Activated CD4-positive, alpha-beta T cell treated with anti-CD3 and anti-CD28 coated beads, Interleukin-2, Interleukin-4, amounts not matched to agents 100 ng/mL and 50 ng/mL, durations not matched to agents 16 hours and 8 hours (primary cell): ENCODE measurements around the gene GPR146.

Experiments
- DNase-seq: peaks from one replicate; pipeline ENCODE4 v3.0.0-alpha.2; 2020; ENCODE audit warnings: low spot score

GPR146 gene

DNA sequence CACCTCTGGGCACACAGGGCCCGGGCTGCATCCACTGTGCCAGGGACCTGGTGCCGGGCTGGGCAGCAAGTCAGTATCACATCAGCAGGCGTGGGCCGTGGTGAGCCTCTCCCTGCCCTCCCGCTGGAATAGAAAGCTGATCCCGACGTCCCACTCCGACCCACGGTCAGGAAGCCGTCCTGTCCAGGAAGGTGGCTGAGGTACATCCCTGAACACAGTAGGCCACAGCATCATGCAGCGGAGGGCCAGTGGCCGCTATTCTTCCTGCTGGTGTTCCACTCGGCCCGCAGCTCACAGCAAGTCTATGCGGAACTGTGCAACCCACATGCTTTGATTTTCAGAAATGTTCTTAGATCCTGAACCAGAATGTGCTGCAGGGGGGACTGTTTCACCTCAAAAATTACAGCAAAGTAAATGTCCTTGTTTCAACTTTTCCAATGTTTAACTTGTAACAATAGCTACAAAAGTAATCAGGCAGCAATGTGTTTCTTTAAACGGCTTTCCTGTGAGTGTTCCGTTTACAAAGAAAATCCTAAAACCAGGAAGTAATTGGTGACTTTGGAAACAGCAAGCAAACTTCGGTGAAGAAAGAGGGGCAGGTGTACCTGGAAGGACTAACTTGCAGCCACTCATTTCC, 676 bp upstream of the GPR146 start:
- no peak for DNase-seq

DNA sequence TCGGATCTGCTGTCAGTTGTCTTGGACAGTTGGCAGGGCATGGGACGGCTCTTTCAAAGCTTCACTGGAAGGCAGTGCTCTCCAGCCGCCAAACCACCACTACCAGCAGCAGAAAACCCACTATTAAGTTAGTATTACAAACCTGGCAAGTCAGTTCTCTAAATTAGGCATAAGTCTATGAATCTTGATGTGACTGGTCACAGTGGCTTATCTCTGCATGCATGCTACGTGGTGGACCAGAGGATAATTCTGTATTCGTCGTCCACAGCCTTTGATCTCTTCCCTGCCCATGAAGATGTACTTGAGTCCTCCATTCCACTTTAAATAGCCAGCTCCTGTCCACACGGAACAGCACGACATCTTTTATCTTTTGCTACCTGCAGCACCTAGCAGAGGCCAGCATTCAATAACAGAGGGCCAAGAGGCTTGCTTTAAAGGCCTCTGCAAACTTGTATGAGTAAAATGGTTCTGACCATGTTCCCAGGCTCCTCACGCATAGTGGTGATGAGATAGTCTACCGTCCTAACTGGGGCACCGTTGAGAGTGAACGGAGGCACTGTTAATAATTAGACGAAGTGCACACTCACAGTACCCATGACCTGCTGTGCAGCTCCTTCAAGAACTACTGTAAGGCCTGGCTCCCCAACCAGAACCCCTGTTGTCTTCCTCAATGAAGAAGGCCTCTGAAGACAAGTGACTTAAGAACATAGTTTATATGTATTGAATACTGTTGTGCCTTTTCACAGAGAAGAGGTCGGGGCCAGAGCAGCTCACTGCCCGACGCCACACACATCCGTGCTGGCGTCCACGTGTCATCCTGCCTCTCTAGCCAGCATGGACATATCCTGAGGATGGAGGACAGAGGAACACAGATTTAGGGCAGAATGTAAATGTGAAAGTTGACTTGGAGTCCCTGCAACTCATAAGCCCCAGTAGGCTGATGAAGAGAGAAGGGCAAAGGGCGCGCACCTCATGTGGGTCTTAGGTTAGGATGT, 1.0 kb downstream of the GPR146 start:
- no peak for DNase-seq

DNA sequence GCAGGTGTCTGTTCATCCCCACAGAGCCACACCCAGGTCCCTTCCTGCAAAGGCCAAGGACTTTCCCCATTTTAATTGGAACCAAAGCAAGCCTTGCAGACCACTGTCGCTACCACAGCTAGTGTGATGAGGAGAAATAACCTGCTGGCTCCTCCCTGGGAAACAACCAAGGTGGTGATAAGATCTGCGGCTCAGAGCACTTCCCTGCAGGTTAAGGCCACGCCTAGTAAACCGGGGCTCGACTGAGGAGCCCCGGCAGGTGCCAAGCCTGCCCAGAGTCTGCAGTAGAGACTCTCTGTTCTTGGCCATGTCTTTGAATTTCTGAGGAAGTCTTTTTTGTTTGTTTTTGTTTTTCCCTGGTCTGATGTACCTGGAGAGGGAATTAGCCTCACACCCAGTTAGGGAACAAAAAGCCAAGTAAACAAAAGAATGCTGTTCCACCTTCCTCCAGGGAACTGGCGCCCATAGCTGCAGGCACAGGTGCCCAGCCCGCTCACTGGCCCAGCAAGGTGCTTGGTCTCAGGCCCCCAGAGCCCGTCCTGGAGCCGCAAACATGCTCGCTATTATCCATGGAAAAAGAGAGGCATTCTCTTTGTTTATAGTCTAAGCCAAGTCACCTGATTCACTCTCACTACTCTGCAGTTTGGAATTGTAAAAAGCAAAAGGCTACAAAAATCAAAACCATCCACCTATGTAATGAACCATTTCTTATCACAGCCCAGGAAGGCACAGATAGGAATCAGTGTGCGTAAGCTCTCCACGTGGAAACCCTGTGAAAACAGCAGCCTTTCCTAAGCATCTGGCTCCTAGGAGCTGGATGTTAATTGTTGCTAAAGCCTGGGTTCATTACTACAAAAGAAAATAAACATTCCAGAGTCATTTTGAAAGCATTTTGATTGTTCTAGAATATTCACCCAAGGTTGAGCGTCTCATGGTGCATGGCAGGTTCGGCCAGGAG, 2.7 kb downstream of the GPR146 start:
- no peak for DNase-seq

DNA sequence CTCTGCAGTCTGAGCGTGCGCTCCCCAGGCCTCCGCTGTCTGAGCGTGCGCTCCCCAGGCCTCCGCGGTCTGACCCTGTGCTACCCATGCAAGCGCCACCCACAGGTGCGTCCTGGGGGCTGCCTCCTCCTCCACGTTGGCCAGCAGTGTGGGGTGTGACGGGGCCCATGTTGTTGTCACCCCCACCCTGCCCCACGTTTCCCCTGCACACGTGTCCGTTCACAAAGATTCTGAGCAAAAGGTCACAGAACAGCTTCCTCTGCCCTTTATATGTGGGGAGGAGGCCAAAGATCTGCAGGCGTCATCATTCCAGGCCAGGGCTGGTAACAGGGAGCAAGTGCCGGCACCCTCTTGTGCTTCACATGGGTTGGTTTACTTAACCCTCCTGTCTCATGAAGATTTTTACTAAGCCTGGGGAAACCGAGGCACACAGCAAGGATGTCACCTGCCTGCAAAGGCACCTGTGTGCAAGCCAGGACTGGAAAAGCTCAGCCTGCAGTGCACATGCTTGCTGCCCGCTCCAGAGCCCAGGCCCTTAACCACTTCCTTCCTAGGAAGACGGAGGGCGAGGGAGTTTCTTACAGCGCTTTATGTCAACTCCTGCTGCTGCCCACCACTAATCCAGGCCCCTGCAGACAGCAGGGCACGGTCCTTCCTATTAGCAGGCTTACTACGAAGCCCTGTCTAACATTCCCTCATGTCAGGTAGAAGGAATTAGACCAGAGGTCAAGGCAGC, 4.8 kb downstream of the GPR146 start:
- no peak for DNase-seq

DNA sequence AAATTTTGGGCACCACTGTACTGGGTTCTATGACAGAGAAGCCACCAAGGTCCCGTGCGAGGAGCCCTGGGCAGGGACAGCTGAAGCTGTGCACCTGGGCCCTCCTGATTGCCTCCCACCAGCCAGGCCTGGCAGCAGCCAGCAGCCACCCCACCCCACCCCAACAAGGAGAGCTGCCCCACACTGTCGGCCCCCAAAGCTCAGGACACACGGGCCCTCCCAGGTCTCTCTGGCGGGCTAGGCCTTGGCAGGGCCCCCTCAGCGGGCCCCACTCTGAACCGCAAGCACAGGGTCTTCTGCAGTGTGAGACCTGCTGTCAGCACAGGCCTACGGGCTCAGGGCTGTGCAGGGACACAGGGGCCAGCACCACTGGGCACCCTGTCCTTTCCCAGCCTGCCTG, 5.5 kb downstream of the GPR146 start:
- no peak for DNase-seq

DNA sequence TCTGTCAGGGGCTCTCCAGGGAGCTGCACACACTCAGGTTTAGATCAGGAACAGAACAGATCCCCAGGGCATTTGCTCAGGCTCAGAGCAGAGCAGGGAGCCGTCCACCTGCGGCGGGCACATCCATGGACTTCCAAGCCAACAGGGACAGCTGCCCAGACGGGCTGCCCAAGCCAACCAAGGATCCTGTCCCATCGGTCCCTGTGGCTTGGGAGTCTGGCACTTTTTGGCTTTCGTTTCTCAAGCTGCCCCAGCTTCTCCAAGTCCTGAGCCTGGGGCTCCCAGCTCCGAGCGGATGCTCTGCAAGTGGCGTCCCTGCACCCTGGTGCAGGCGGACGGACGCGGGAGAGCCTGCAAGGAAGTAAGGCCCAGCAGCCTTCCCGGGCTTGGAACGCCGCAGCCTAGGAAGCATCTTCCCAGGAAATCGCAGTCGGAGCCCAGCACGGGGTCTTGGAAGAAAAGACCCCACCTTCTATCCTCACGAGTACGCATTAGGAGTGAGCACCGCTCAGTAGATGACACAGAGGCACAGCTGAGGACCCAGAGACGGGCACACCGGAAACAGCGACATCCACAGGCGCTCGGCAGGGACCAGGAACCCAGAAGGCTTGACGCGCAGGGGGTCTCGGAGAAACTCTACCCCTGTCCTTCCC, 6.0 kb downstream of the GPR146 start:
- no peak for DNase-seq

DNA sequence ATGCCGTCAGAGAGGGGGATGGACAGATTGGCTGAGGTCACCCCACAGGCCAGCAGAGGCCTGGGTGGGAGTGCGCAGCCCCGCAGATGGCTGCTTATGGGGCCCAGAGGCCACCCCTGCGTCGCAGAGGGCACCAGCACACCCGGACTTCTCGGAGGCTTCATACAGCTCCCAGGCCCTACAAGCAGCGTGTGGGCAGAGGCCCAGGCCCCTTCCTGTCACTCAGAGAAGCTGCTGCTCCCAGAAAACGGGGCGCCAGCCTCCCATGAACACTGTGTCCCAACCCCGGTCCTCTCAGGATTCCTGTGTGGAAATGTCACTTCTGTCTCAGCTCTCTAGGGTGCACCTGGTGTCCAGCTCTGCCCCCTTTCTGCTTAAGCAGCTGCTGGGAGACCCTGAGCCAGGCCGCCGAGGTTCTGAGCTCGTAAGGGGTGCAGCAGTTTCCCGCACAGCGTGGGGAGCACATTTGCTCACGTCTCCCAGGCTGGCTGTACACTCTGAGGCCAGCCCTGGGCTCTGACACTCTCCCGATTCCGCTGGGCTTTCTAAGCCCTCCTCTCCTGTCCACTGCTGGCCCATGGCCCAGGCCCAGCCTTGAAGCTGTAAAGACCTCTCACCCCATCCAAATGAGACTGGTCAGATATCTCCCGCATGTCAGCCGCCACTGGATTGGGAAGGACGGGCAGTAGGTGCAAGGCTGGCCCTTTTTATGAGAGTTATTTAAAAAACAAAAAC, 6.8 kb downstream of the GPR146 start:
- DNase-seq, result no peak

DNA sequence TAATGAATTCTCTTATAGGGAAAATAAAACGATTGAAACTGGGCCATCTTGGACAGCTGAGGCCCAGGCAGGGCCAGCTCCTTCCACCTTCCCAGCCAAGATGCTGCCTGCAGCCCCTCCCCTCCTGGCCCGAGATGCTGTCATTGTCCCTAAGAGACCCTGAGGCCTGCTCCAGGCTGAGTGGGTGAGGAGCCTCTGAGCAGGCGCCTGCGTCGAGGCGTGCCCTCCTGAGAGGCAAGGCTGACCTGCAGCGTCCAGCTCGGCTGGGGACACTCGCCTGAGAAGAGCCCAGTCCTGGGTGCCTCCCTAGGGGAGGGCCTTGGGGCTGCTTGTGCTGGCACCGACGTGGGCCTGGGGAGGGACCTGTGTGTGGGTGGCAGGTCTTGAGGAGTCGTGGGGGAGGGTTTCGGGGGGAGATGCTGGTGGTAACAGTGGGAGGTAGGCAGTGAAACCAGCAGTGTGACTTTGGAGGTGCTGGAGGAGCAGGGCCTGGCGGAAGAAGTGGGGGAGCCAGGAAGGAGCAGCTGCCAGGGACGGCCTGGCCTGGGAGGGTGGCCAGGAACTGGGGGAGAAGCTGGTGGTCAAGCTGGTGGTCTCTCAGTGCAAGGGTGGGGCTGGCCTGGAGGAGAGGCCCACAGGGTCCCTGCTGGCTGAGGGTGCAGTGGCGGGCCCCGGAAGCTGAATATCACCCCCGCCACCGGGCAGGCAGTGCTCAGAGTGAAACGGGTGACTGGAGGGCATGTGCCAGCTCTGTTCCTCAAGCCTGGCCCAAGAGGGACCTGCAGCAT, 7.9 kb downstream of the GPR146 start:
- DNase-seq, result no peak

DNA sequence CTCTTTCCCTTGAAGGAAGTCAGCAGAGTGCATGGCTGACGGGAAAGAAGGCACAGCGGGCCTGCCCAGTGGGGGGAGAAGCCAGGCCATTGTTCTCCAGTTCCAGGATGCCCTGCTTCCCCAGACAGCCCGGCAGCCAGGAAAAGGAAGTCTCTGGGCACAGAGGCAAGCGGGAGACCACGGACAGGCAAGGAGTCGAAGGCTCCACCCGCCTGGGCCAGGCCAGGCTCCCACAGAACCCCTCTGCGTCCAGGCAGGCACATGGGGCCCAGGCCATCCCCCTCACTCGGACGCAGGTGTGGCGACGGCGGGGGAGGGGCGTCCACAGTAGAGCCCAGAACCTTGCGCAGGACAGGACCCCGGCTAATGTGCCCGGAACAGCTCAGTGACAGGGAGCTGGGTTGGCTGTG, 8.7 kb downstream of the GPR146 start:
- no peak for DNase-seq

DNA sequence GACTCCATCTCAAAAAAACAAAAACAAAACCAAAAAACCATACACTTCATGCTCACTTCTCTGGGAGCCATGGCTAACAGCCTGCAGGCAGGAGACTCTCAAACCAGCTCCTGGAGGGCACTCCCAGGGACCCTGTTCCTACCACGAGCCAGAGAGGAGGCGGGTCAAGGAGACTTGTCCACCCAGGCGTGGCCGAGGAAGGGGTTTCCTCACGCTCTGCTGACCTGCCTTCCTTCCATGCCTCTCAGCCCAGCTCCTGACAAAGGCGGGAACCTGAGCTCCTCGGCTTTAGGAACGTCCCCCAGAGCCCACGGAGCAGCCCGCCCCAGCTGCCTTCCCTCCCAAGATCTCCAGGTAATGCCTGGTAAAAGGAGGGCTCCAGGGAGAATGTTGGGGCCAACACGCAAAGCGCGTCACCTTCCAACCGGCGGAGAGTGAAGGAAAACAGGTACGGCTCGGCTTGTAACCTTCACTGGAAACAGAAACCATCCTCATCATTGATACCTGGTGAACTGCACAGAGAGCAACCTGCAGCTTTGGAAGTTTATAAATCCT, 9.5 kb downstream of the GPR146 start:
- DNase-seq, result no peak

DNA sequence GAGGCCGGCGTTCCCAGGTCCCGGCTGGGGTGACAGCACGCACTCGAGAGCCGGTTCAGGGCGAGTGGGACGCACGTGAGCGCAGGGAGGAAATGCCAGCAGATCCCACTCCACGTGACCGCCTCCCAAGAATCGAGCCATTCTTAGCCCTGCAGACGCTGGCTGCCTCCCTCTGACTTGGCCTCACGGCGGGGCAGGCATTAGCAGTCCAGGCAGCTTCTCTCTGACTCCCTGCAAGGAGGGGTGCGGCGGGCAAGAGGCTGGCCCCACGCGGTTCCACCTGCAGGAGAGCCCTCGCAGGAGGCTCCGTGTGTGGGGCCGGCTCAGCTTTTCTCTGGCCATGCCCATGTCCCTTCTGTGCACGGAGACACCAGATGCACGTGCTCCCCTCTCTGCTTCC, 10.1 kb downstream of the GPR146 start:
- no peak for DNase-seq

GRCh38 chr7:1054861-1055450, 10.6 kb downstream of the GPR146 start:
- no peak for DNase-seq

DNA sequence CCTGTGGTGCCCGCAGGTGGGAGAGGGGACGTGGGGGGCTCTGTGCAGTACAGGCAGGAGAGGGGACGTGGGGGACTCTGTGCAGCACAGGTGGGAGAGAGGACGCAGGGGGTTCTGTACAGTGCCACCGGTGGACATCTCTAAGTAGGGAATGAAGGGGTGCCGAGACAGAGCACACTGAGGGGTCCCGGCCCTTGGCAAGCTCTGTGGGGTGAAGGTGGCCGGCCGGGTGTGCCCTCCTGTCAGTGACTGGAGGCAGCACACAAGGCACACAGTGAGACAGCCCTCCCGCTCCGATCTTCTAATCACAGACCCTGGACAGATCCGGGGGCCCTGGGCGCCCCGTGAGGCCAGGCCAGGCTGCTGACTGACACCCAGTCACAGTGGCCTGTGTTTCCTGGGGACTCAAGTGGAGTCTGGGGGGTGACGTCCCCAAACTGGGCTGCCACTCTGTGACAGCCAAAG, 11.2 kb downstream of the GPR146 start:
- no peak for DNase-seq

DNA sequence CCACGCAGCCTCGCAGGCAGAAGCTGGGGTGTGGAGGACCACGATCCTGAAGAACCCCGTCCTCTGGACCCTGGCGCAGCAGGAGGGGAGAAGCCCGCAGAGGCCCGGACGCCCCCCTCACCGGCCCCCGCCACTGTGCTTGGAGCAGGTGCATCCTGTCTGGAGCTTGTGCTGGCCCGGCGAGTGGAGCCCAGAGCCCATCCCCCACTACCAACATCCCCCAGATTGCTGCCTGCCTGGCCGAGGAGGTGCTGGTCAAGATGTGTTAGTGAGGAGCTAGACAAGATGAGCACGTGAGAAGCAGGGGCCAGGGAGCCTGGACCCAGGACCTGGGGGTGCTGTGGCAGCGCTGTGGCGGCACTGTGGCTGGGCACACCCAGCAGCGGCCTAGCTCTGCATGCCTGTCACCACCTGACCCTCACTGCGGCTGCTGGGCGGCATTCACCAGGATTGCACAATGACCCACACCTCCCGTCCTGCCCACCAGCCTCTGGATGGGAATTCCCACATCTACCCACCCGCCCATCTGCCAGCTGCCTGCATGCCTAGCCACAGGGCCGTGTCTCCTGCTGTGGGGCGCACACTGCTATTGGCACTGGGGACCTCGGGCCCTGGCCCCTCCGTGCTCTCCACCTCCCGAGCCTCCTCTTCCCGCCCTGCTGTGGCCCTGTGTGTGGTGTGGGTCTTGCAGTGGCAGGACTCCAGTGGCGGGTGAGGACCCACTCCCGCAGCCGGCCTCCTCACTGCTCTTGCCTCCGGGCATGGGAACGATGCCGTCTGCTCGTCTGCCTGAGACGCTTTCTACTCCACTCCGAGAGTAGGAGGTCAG, 11.8 kb downstream of the GPR146 start:
- DNase-seq, result no peak

DNA sequence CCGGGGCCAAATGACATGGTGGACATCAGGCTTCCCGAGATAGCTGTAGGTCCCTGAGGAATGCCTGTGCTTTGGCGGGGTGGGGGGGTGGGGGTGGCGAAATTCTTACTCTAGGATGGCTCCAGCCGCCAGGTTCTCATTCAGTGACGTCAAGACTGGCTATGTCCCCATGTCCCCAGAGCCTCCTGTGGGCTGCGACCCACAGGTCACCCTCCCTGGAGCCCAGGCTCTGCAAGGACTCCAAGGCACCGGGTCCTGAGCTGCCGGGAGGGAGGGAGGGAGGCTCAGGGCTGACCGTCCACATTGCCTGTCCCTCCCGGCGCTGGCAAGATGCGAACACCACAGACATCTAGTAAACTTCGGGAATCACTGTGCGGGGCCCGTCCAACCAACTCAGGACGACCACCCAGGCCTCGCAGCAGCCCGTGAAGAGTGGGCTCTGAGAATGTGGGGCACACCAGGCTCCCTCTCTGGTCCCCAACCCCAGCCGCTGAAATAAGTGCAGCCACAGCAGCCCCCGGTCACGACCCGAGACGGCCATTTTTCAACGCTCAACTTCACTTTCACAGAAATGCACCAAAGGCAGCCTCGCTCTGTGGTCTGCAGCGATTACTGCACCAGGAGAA, 12.6 kb downstream of the GPR146 start:
- DNase-seq, result no peak

GRCh38 chr7:1057416-1058291, 13.3 kb downstream of the GPR146 start:
- no peak for DNase-seq
